ENCODE data around the gene CABP1.

CABP1 gene

GRCh38 chr12:120642826-120643225 is 2.4 kb downstream of the CABP1 start:
- TF ChIP-seq CTCF (IDR thresholded peaks at IDR 0.05; ENCODE audit: extremely low read depth, missing control alignments), result no peak
- DNase-seq (ENCODE audit: low spot score), result no peak

- DNase-seq (ENCODE audit: low spot score), result no peak
- TF ChIP-seq CTCF (IDR thresholded peaks at IDR 0.05; ENCODE audit: extremely low read depth, missing control alignments), result no peak
Measured at GRCh38 chr12:120643574-120643973, 3.1 kb downstream of the CABP1 start.

- TF ChIP-seq CTCF (IDR thresholded peaks at IDR 0.05; ENCODE audit: extremely low read depth, missing control alignments), result no peak
- no peak for DNase-seq (ENCODE audit: low spot score)
Measured at GRCh38 chr12:120646044-120646443, 5.6 kb downstream of the CABP1 start.

- no peak for TF ChIP-seq CTCF (IDR thresholded peaks at IDR 0.05; ENCODE audit: extremely low read depth, missing control alignments)
- no peak for DNase-seq (ENCODE audit: low spot score)
Measured at GRCh38 chr12:120647375-120647755, 6.9 kb downstream of the CABP1 start.

GRCh38 chr12:120649442-120650232 is 9.2 kb downstream of the CABP1 start:
- no peak for TF ChIP-seq CTCF (IDR thresholded peaks at IDR 0.05; ENCODE audit: extremely low read depth, missing control alignments)
- DNase-seq (ENCODE audit: low spot score), result no peak

GRCh38 chr12:120650233-120650690 is 9.8 kb downstream of the CABP1 start:
- TF ChIP-seq CTCF (IDR thresholded peaks at IDR 0.05; ENCODE audit: extremely low read depth, missing control alignments), result no peak
- no peak for DNase-seq (ENCODE audit: low spot score)

- DNase-seq (ENCODE audit: low spot score), result no peak
- TF ChIP-seq CTCF (IDR thresholded peaks at IDR 0.05; ENCODE audit: extremely low read depth, missing control alignments), result no peak
Measured at GRCh38 chr12:120651821-120652220, 11.4 kb downstream of the CABP1 start.
